Gastrocnemius medialis (tissue), 4 donors: Measurements from ENCODE around the gene MOB1B. TPM values are rescaled to one million over a fixed set of nuclear protein-coding genes. Genes with fewer than 3 reads are reported as not detected.

Experiments
- ATAC-seq, 2 donors: fragments of 150-250 bp; one replicate each; pipeline ENCODE4 v1.9.1; 2016
- DNase-seq, 2 donors: peaks; one replicate each; pipeline ENCODE4 v3.0.0-alpha.2; 2019
- H3K27ac ChIP-seq, 4 donors: fragments of 200-600 bp; sonication (generic); 1 replicate in 1 of 4; 2 replicates in 3 of 4; pipeline ENCODE4 v1.5.1; 2016 to 2018; ENCODE audit warnings: mild to moderate bottlenecking in 2 of 4, moderate library complexity in 1 of 4
- H3K27me3 ChIP-seq, 3 donors: fragments of 200-600 bp; sonication (generic) in 2 of 3; 1 replicate in 1 of 3; 2 replicates in 2 of 3; pipeline versions ENCODE4 v1.5.1 to v1.6.0; 2016 to 2019; ENCODE audit warnings: mild to moderate bottlenecking in 1 of 3, moderate library complexity in 1 of 3
- H3K36me3 ChIP-seq, 2 donors: fragments of 200-600 bp; sonication (generic) in 1 of 2; one replicate each; pipeline ENCODE4 v1.5.1; 2017 to 2018
- H3K4me1 ChIP-seq, 2 donors: fragments of 200-600 bp; sonication (generic) in 1 of 2; one replicate each; pipeline ENCODE4 v1.5.1; 2016 to 2017; ENCODE audit warnings: mild to moderate bottlenecking in 2 of 2
- H3K4me3 ChIP-seq, 4 donors: fragments of 200-600 bp; sonication (generic) in 3 of 4; 1 replicate in 1 of 4; 2 replicates in 3 of 4; pipeline ENCODE4 v1.5.1; 2016 to 2019; ENCODE audit warnings: mild to moderate bottlenecking in 2 of 4
- H3K9me3 ChIP-seq, 3 donors: fragments of 200-600 bp; sonication (generic) in 2 of 3; 1 replicate in 1 of 3; 2 replicates in 2 of 3; pipeline ENCODE4 v1.5.1; 2016 to 2019
- POLR2A ChIP-seq, 2 donors: fragments of 450-650 bp; IDR thresholded peaks; one replicate each; pipeline ENCODE4 v1.6.1; 2017; ENCODE audit warnings: antibody characterized with exemption in 2 of 2, mild to moderate bottlenecking in 2 of 2, moderate library complexity in 2 of 2
- in situ Hi-C, 4 donors: fragments of 200-750 bp; cut with MboI; loops; one replicate each; pipeline versions ENCODE4 v1.15.0 to v1.8.0; 2017; ENCODE audit warnings: low sequenced_read_pairs in 4 of 4
- intact Hi-C: fragments of 100-400 bp; cut with DNase I; formaldehyde crosslinking; loops from one replicate; pipeline ENCODE4 v1.15.1; 2023; ENCODE audit warnings: low total_unique reads
- total RNA-seq, 4 donors: library from RNA; depleted of rRNA; stranded (reverse); fragments of >200 nt; gene quantifications; one replicate each; pipeline versions ENCODE4 v1.1.0 to v1.2.3, GENCODE V29; 2016
- TF ChIP-seq, protein P1 (sequence below), 5 experiments: fragments of 450-650 bp in 3 of 5; fragments of 200-600 bp in 2 of 5; sonication (generic) in 2 of 5; IDR thresholded peaks in 4 of 5; conservative IDR thresholded peaks in 1 of 5; 1 replicate in 4 of 5; 2 replicates in 1 of 5; pipeline ENCODE4 v1.5.1; 2016 to 2019; ENCODE audit warnings: antibody characterized with exemption in 5 of 5, mild to moderate bottlenecking in 3 of 5, moderate library complexity in 3 of 5

Gene MOB1B
- total RNA-seq = 10 to 100 TPM in 1 of 4 donors, 1 to 10 TPM in 3; 6.5 to 17.5 (median 8.4) TPM

DNA sequence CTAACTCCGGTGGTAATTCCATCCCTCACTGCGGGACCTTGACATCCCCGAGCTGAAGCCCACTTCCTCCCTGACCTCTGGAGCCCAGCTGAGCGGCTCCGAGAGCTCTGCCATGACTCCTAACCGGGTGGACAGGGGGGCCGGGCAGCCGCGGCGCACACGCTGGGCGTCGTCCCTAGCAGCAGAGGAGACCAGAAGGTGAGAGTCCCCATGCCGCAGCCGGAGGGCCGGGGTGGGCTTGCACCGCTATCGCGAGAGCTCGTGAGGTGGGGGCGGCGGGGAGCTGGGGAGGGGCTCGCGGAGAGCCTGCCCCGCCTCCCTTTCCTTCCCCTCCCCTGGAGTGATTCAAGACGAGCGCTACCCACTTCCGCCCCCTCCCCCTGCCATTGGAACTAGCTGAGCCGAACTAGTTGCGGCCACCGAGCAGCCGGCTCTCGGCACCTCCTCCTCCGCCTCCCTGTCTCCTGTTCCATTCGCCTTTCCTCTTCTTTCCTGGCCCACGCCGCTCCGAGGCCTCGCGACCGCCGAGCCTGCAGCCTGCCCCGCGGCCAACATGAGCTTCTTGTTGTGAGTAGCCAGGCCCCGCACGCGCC is at the start of gene MOB1B:
MOB1B (plus strand) TSS at position 386 of the 593 bp plus-strand sequence; CDS start at position 554, 168 bp downstream.
- intact Hi-C loops (loop anchor here (1.0 to 2.0 kb wide), 2 partner anchors 91 to 214 kb away; partner anchors contain the start of genes DCK and UTP3), in situ Hi-C loops (no loop called here)
- ATAC-seq (peak; percentile 96), DNase-seq (peak; percentile 74 to 77)
- H3K4me3 ChIP-seq = peak within 1 kb of the TSS; percentile 73 to 96 (median 91)
- no peaks in the 10 kb centered on the region for H3K9me3 ChIP-seq
- H3K4me1 ChIP-seq = peaks cover 5 to 10% of the 10 kb centered on the region in 2 donors
- peak; percentile 26 to 47 for TF ChIP-seq POLR2A (IDR thresholded peaks at IDR 0.05)
- TF ChIP-seq, protein P1, sequence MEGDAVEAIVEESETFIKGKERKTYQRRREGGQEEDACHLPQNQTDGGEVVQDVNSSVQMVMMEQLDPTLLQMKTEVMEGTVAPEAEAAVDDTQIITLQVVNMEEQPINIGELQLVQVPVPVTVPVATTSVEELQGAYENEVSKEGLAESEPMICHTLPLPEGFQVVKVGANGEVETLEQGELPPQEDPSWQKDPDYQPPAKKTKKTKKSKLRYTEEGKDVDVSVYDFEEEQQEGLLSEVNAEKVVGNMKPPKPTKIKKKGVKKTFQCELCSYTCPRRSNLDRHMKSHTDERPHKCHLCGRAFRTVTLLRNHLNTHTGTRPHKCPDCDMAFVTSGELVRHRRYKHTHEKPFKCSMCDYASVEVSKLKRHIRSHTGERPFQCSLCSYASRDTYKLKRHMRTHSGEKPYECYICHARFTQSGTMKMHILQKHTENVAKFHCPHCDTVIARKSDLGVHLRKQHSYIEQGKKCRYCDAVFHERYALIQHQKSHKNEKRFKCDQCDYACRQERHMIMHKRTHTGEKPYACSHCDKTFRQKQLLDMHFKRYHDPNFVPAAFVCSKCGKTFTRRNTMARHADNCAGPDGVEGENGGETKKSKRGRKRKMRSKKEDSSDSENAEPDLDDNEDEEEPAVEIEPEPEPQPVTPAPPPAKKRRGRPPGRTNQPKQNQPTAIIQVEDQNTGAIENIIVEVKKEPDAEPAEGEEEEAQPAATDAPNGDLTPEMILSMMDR (IDR thresholded peaks at IDR 0.05 in 4 of 5, conservative IDR thresholded peaks at IDR 0.05 in 1 of 5) = peak in 4 of 5 experiments; percentile 15 to 58 (median 34)
- H3K27me3 ChIP-seq = no peaks in the 10 kb centered on the region
- peak within 1 kb of the TSS; percentile 79 to 90 (median 87) for H3K27ac ChIP-seq
- H3K36me3 ChIP-seq = peaks cover 0 to 9% of the 10 kb centered on the region in 2 donors

DNA sequence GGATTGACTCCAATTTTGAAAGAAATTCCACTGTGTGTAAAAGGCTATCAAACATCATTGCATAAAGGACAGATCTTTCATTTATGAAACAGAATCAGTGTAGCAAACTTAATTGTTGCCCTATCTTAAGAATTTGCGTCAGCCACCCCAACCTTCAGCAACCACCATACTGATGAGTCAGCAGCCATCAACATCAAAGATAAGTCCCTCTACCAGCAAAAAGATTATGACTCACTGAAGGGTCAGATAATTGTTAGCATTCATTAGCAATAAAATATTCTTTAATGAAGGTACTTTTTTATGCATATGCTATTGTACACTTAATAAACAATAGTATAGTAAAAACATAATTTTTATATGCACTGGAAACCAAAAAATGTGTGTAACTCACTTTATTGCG is 46.7 kb upstream of the MOB1B start:
- no peak for ATAC-seq
- Histone ChIP-seq H3K27me3 (no peaks in the 10 kb centered on the region), H3K27ac (no peak overlapping the region), H3K36me3 (no peaks in the 10 kb centered on the region), H3K4me1 (no peaks in the 10 kb centered on the region), H3K4me3 (no peak overlapping the region), H3K9me3 (no peaks in the 10 kb centered on the region)
- DNase-seq = no peak
- intact Hi-C loops (no loop called here), in situ Hi-C loops (no loop called here)
- TF ChIP-seq, protein P1 (IDR thresholded peaks at IDR 0.05 in 4 of 5, conservative IDR thresholded peaks at IDR 0.05 in 1 of 5) = no peak
- TF ChIP-seq POLR2A (IDR thresholded peaks at IDR 0.05) = no peak

DNA sequence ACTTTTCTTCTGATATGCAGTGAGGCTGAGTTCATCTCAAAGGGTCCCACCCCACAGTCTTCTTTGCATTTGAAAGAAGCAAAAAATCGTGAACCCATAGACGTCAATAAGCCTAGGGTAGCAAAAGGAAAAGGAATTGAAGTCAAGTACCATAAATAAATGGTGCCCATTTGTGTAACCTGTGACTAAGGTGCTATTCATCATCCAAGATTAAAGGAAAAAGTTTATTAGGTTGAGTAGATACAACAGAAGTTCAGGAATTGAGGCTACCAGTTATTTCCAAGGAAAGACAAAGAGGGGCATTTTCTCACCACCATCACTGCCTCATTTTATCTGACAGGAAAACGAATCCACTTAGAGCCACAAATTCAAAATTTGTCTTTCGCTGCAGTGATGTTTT is 43.7 kb upstream of the MOB1B start:
- in situ Hi-C loops (no loop called here), intact Hi-C loops (no loop called here)
- H3K9me3 ChIP-seq = no peaks in the 10 kb centered on the region
- TF ChIP-seq POLR2A (IDR thresholded peaks at IDR 0.05) = no peak
- TF ChIP-seq, protein P1 (IDR thresholded peaks at IDR 0.05 in 4 of 5, conservative IDR thresholded peaks at IDR 0.05 in 1 of 5) = no peak
- no peaks in the 10 kb centered on the region for H3K27me3 ChIP-seq
- DNase-seq (no peak), ATAC-seq (no peak)
- no peak overlapping the region for H3K4me3 ChIP-seq
- no peak overlapping the region for H3K27ac ChIP-seq
- H3K4me1 ChIP-seq = no peaks in the 10 kb centered on the region
- no peaks in the 10 kb centered on the region for H3K36me3 ChIP-seq

DNA sequence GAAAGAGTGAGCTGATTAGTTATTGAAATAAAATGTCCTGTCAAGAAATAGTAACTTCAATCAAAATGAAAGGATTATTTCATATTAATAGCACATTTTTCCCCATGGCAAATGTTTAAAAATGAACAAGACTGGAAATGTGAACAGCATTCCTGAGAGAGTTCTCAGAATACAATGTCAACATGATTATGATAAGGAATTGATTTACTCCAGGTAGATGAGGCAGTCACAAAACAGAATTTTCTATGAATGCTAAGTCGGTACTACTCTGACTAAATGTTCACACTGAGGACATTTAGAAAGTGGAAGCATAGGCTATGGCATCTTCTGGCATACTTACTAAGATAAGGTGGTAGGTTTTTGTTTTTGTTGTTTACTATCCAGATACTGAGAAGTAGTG is 43.1 kb upstream of the MOB1B start:
- intact Hi-C loops = no loop called here
- DNase-seq = no peak
- in situ Hi-C loops = no loop called here
- H3K36me3 ChIP-seq = no peaks in the 10 kb centered on the region
- no peak for ATAC-seq
- TF ChIP-seq POLR2A (IDR thresholded peaks at IDR 0.05) = no peak
- TF ChIP-seq, protein P1 (IDR thresholded peaks at IDR 0.05 in 4 of 5, conservative IDR thresholded peaks at IDR 0.05 in 1 of 5) = no peak
- no peaks in the 10 kb centered on the region for H3K27me3 ChIP-seq
- no peak overlapping the region for H3K4me3 ChIP-seq
- no peak overlapping the region for H3K27ac ChIP-seq
- H3K9me3 ChIP-seq = no peaks in the 10 kb centered on the region
- no peaks in the 10 kb centered on the region for H3K4me1 ChIP-seq
